NAMALWA (cell line): Measurements from ENCODE around the gene RIC8B.
"Not testable (repeated sequence)": the region's sequence is repeated elsewhere in the genome, so short reads cannot be mapped to it uniquely, and the experiment has no call there.

Source experiments
- DNase-seq: peaks from one replicate; pipeline ENCODE4 v3.0.0-alpha.2; 2015; ENCODE audit warnings: low spot score

RIC8B gene

GRCh38 chr12:106903241-106903945, 128.9 kb downstream of the RIC8B start:
- peak; percentile 53 for DNase-seq

GRCh38 chr12:106906715-106907114, 132.2 kb downstream of the RIC8B start:
- no peak for DNase-seq

- DNase-seq, result peak; percentile 55
Measured at GRCh38 chr12:106907411-106907810, 132.9 kb downstream of the RIC8B start.

- DNase-seq, result no peak
Measured at GRCh38 chr12:106907846-106908245, 133.4 kb downstream of the RIC8B start.

- DNase-seq, result no peak
Measured at GRCh38 chr12:106908561-106908960, 134.1 kb downstream of the RIC8B start.

- peak; percentile 68 for DNase-seq
Measured at GRCh38 chr12:106910202-106910601, 135.7 kb downstream of the RIC8B start.

GRCh38 chr12:106911581-106911980, 137.1 kb downstream of the RIC8B start:
- DNase-seq, result no peak

- DNase-seq, result no peak
Measured at GRCh38 chr12:106913456-106913855, 139.0 kb downstream of the RIC8B start.

- DNase-seq, result no peak
Measured at GRCh38 chr12:106914796-106915634, 140.5 kb downstream of the RIC8B start.

- DNase-seq, result no peak
Measured at GRCh38 chr12:106915635-106916026, 141.1 kb downstream of the RIC8B start.

GRCh38 chr12:106917503-106917902, 143.0 kb downstream of the RIC8B start:
- no peak for DNase-seq

- DNase-seq, result peak; percentile 53
Measured at GRCh38 chr12:106918746-106919145, 144.3 kb downstream of the RIC8B start.

GRCh38 chr12:106919910-106920544, 145.5 kb downstream of the RIC8B start:
- peak; percentile 69 for DNase-seq

- DNase-seq, result not testable (repeated sequence)
Measured at GRCh38 chr12:106921976-106922375, 147.5 kb downstream of the RIC8B start.

GRCh38 chr12:106923594-106923993, 149.1 kb downstream of the RIC8B start:
- DNase-seq, result not testable (repeated sequence)

GRCh38 chr12:106924268-106924861, 149.9 kb downstream of the RIC8B start:
- DNase-seq, result no peak

- DNase-seq, result no peak
Measured at GRCh38 chr12:106926657-106927056, 152.2 kb downstream of the RIC8B start.

- no peak for DNase-seq
Measured at GRCh38 chr12:106934277-106934676, 159.8 kb downstream of the RIC8B start.
